K562 (cell line): ENCODE results near the gene SUPT5H. TPM values are rescaled to one million over a fixed set of nuclear protein-coding genes. Genes with fewer than 3 reads are reported as not detected.

ENCODE experiments used
- ATAC-seq: fragments of 200-7000 bp; cut with Tn5 transposase; 3 replicates; pipeline ENCODE4 v1.9.1; 2020; ENCODE audit warnings: moderate library complexity
- BruUV-seq: library from RNA; stranded (reverse); fragments of 400-500 nt; replicated peaks from 2 replicates; lab custom pipeline; 2021; lab: Mats Ljungman, UMichigan
- CTCF ChIA-PET: fragments of 300-600 bp; formaldehyde crosslinking; extraction: SDS; loops from one replicate; lab custom pipeline; 2021; ENCODE audit warnings: low intra/inter-chr PET ratio; lab: Yijun Ruan, JAX
- POLR2A ChIA-PET: fragments of 300-600, 350-650 bp; sonication (Branson Sonifier 250); formaldehyde crosslinking; extraction: SDS; loops from one replicate; lab custom pipeline; 2021; ENCODE audit warnings: antibody characterized with exemption, inconsistent platforms; lab: Yijun Ruan, JAX
- DNase-seq, 4 experiments: peaks; one replicate each; pipeline versions ENCODE4 v3.0.0 to v3.0.0-alpha.2; 2011 to 2018; ENCODE audit warnings: low spot score in 3 of 4, mixed read lengths in 3 of 4; ENCODE audit errors: extremely low read depth in 1 of 4
- FAIRE-seq: peaks from 2 replicates; lab custom pipeline; 2011; peaks lifted over from hg19 to GRCh38; lab: Jason Lieb, UNC
- H2AFZ ChIP-seq: 2 replicates; pipeline ENCODE4 v1.6.0; 2011; ENCODE audit warnings: low read depth, low read length, control low read depth, inconsistent platforms
- H3K27ac ChIP-seq: fragments of 200-600 bp; 3 replicates; pipeline ENCODE4 v1.8.0; 2011; ENCODE audit warnings: low read depth, mild to moderate bottlenecking, control low read depth, inconsistent platforms, low read length, moderate library complexity, mixed read lengths; ENCODE audit errors: extremely low read depth
- H3K27me3 ChIP-seq, 2 experiments: fragments of 300-600 bp in 1 of 2; 2 replicates in 1 of 2; 3 replicates in 1 of 2; pipeline versions ENCODE4 v1.6.0 to v1.8.0; 2011; ENCODE audit warnings: inconsistent platforms in 2 of 2, low read length in 2 of 2, mild to moderate bottlenecking in 1 of 2, mixed read lengths in 1 of 2, moderate library complexity in 1 of 2; ENCODE audit not compliant: control insufficient read depth in 2 of 2, insufficient read depth in 2 of 2
- H3K36me3 ChIP-seq: fragments of 300-600 bp; 3 replicates; pipeline ENCODE4 v1.8.0; 2011; ENCODE audit warnings: mild to moderate bottlenecking, low read length, inconsistent platforms; ENCODE audit not compliant: control insufficient read depth, insufficient read depth
- H3K4me1 ChIP-seq, 2 experiments: fragments of 200-600 bp in 1 of 2; replicated peaks in 1 of 2; 2 replicates in 1 of 2; 3 replicates in 1 of 2; pipeline versions ENCODE4 v1.5.1 to v1.8.0; 2011; ENCODE audit warnings: inconsistent platforms in 2 of 2, low read length in 2 of 2, mild to moderate bottlenecking in 1 of 2, mixed read lengths in 1 of 2, moderate library complexity in 1 of 2; ENCODE audit not compliant: control insufficient read depth in 2 of 2, insufficient read depth in 2 of 2
- H3K4me2 ChIP-seq: 2 replicates; pipeline ENCODE4 v1.6.1; 2011; ENCODE audit warnings: low read length, control low read depth, inconsistent platforms, mixed read lengths; ENCODE audit not compliant: insufficient read depth
- H3K4me3 ChIP-seq: fragments of 200-600 bp; sonication (generic), shearing (Covaris generic); 2 replicates; pipeline ENCODE4 v1.5.1; 2016; ENCODE audit warnings: control low read depth, inconsistent platforms
- H3K79me2 ChIP-seq: fragments of 200-600 bp; 3 replicates; pipeline ENCODE4 v1.8.0; 2011; ENCODE audit warnings: low read length, inconsistent platforms; ENCODE audit not compliant: control insufficient read depth, insufficient read depth
- H3K9ac ChIP-seq, 2 experiments: 2 replicates each; pipeline versions ENCODE4 v1.6.0 to v1.6.1; 2011; ENCODE audit warnings: low read depth in 2 of 2, low read length in 2 of 2, control low read depth in 1 of 2, inconsistent platforms in 1 of 2, mild to moderate bottlenecking in 1 of 2, mixed read lengths in 1 of 2; ENCODE audit not compliant: insufficient read depth in 1 of 2
- H3K9me1 ChIP-seq: one replicate; pipeline ENCODE4 v1.6.0; 2011; ENCODE audit warnings: inconsistent platforms, mild to moderate bottlenecking, low read length, moderate library complexity; ENCODE audit not compliant: control insufficient read depth, insufficient read depth
- H3K9me3 ChIP-seq: replicated peaks from 2 replicates; pipeline ENCODE4 v1.5.1; 2011; ENCODE audit warnings: low read depth, low read length, inconsistent platforms; ENCODE audit not compliant: control insufficient read depth, insufficient read depth
- H4K20me1 ChIP-seq: replicated peaks from 2 replicates; pipeline ENCODE4 v1.6.1; 2011; ENCODE audit warnings: low read length, inconsistent platforms, mixed read lengths; ENCODE audit not compliant: control insufficient read depth, insufficient read depth
- ARID1B ChIP-seq: fragments of 450-650 bp; IDR thresholded peaks from 2 replicates; pipeline ENCODE4 v1.6.1; 2016; ENCODE audit warnings: antibody characterized with exemption, mild to moderate bottlenecking, inconsistent platforms
- BRD9 ChIP-seq: fragments of 450-650 bp; IDR thresholded peaks from 2 replicates; pipeline ENCODE4 v1.6.1; 2018; ENCODE audit warnings: low read depth; ENCODE audit not compliant: partially characterized antibody
- BRF1 ChIP-seq: IDR thresholded peaks from 3 replicates; pipeline ENCODE4 v1.6.1; 2011; ENCODE audit warnings: borderline replicate concordance, mild to moderate bottlenecking; ENCODE audit not compliant: insufficient read length; ENCODE audit errors: extremely low read depth
- DNMT1 ChIP-seq: fragments of 450-650 bp; IDR thresholded peaks from 2 replicates; pipeline ENCODE4 v1.6.1; 2016; ENCODE audit warnings: antibody characterized with exemption, mild to moderate bottlenecking
- ETV1 ChIP-seq: fragments of 450-650 bp; conservative IDR thresholded peaks from 2 replicates; pipeline ENCODE4 v1.6.1; 2016; ENCODE audit warnings: missing genetic modification characterization, control low read depth, low read depth, missing compliant biosample characterization
- ETV5 ChIP-seq: sonication (generic); formaldehyde crosslinking; IDR thresholded peaks from 2 replicates; pipeline ENCODE4 v1.4.0; 2020; ENCODE audit warnings: low read depth, mild to moderate bottlenecking, missing genetic modification reagents
- JUN ChIP-seq, 2 experiments: sonication (generic) in 1 of 2; formaldehyde crosslinking in 1 of 2; IDR thresholded peaks; 2 replicates each; pipeline versions ENCODE4 v1.6.1 to v1.8.0; 2012 to 2022; ENCODE audit warnings: borderline replicate concordance in 2 of 2, mild to moderate bottlenecking in 2 of 2, improper control_type of control experiment in 1 of 2, low read depth in 1 of 2, low read length in 1 of 2, missing genetic modification reagents in 1 of 2
- NCOA6 ChIP-seq: fragments of 450-650 bp; IDR thresholded peaks from 2 replicates; pipeline ENCODE4 v1.6.1; 2017; ENCODE audit warnings: mild to moderate bottlenecking
- PTRF ChIP-seq: fragments of 450-650 bp; IDR thresholded peaks from 2 replicates; pipeline ENCODE4 v1.6.1; 2016; ENCODE audit warnings: mild to moderate bottlenecking, missing genetic modification characterization, missing compliant biosample characterization
- RBBP5 ChIP-seq: fragments of 200-600 bp; sonication (generic); IDR thresholded peaks from 2 replicates; pipeline ENCODE4 v1.6.1; 2012; ENCODE audit warnings: borderline replicate concordance, mild to moderate bottlenecking, low read length, control low read depth, inconsistent platforms; ENCODE audit not compliant: insufficient read depth, poor library complexity, severe bottlenecking
- RBM14 ChIP-seq: fragments of 200-400 bp; formaldehyde crosslinking; IDR thresholded peaks from 2 replicates; pipeline ENCODE4 v1.6.1; 2018; ENCODE audit warnings: low read depth, mild to moderate bottlenecking, low read length, moderate library complexity, borderline replicate concordance; ENCODE audit not compliant: insufficient read depth
- SAP30 ChIP-seq: fragments of 200-600 bp; sonication (generic); IDR thresholded peaks from 2 replicates; pipeline ENCODE4 v1.6.1; 2012; ENCODE audit warnings: borderline replicate concordance, low read depth, mild to moderate bottlenecking, moderate library complexity, low read length, control low read depth, inconsistent platforms; ENCODE audit not compliant: insufficient read depth, poor library complexity, severe bottlenecking
- SIN3A ChIP-seq, 2 experiments: fragments of 150-350 bp in 1 of 2; IDR thresholded peaks; 2 replicates each; pipeline ENCODE4 v1.6.1; 2011 to 2016; ENCODE audit warnings: borderline replicate concordance in 2 of 2, low read depth in 2 of 2, low read length in 2 of 2, mild to moderate bottlenecking in 2 of 2, moderate library complexity in 2 of 2; ENCODE audit not compliant: control insufficient read depth in 1 of 2
- SIN3B ChIP-seq: fragments of 450-650 bp; IDR thresholded peaks from 2 replicates; pipeline ENCODE4 v1.6.1; 2017; ENCODE audit warnings: low read depth, mild to moderate bottlenecking, moderate library complexity
- SMARCA5 ChIP-seq: fragments of 450-650 bp; IDR thresholded peaks from 2 replicates; pipeline ENCODE4 v1.6.1; 2016
- XRCC5 ChIP-seq: fragments of 200-400 bp; formaldehyde crosslinking; IDR thresholded peaks from 2 replicates; pipeline ENCODE4 v1.6.1; 2017; ENCODE audit warnings: low read depth, mild to moderate bottlenecking, low read length
- ZFP30 ChIP-seq: fragments of 250-450 bp; sonication (Bioruptor Pico); IDR thresholded peaks from 2 replicates; pipeline ENCODE4 v1.8.0; 2022; ENCODE audit warnings: moderate library complexity, mild to moderate bottlenecking, inconsistent platforms, borderline replicate concordance
- ZNF224 ChIP-seq: sonication (generic); formaldehyde crosslinking; IDR thresholded peaks from 2 replicates; pipeline ENCODE4 v1.8.0; 2022; ENCODE audit warnings: mild to moderate bottlenecking, missing genetic modification reagents
- WGBS: fragments of 100-300 bp; shearing (Covaris generic); methylation state at CpG from one replicate; pipeline ENCODE4 v1.1.6; 2016; ENCODE audit warnings: low coverage, mixed read lengths; ENCODE audit not compliant: insufficient coverage; ENCODE audit errors: missing lambda C conversion rate; 5-methylcytosine and 5-hydroxymethylcytosine counted together
- in situ Hi-C: fragments of 300-500 bp; cut with MboI; formaldehyde crosslinking; loops from 4 replicates; pipeline ENCODE4 v1.15.0; 2018; ENCODE audit warnings: inconsistent platforms, mixed read lengths
- intact Hi-C: fragments of 100-400 bp; cut with micrococcal nuclease; formaldehyde crosslinking; loops from 2 replicates; pipeline ENCODE4 v1.14.2; 2022
- polyA plus RNA-seq, 8 experiments: library from polyadenylated mRNA; depleted of rRNA in 4 of 8; stranded (reverse) in 5 of 8; unstranded in 3 of 8; fragments of >200 nt; fragmentation: Nextera tagmentation in 2 of 8; fragmentation: Illumina TruSeq in 1 of 8; extraction: Ambion mirVana in 2 of 8; extraction: Trizol in 1 of 8; gene quantifications; 2 replicates each; pipeline versions ENCODE4 v1.2.1 to v1.2.3, GENCODE V29; 2011 to 2014; ENCODE audit warnings: inconsistent platforms in 1 of 8, missing spikeins in 1 of 8
- total RNA-seq, 7 experiments: library from RNA; depleted of rRNA in 6 of 7; stranded (reverse); fragments of >200 nt in 6 of 7; fragmentation: Illumina TruSeq in 2 of 7; extraction: Trizol in 2 of 7; gene quantifications; 2 replicates each; pipeline versions ENCODE4 v1.2.1 to v1.2.3, GENCODE V29; 2011 to 2021; ENCODE audit warnings: low replicate concordance in 1 of 7
- TF ChIP-seq, protein P1 (sequence below): fragments of 200-400 bp; formaldehyde crosslinking; IDR thresholded peaks from 2 replicates; pipeline ENCODE4 v1.6.1; 2017; ENCODE audit warnings: mild to moderate bottlenecking, low read depth, low read length, moderate library complexity

SUPT5H gene
- total and polyA plus RNA-seq, 9 of the 15 experiments (the other 6 are each of a cell fraction or from before 2014, with no cell fraction given), result 13.3 to 85.9 (median 35.9) TPM

DNA sequence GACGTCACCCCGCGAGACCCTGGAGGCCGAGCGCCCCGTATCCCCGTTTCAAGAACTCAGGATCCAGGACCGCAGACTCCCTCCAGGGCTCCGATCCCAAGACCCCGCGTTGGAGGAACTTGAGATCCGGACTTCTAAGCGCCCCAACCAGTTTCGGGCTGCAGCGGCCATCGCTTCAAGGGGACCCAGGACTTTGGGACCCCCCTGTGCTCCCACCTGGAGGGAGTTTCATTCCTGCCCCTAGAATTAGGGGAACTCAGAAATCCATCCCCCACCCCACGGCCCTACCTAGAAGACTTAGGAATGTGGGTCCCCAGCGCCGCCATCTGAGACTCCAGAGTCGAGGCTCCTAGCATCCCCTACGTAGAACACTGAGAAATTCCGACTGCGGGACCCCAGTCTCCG, 32.5 kb upstream of the SUPT5H start:
- in situ Hi-C loops, result no loop called here
- POLR2A ChIA-PET, result interaction anchor here (0.6 to 1.7 kb wide), 5 partner anchors 11 to 23 kb away, joined by 3 to 15 read pairs (median 5); partner anchors contain the start of genes MED29, PAF1 and RPS16
- Histone ChIP-seq H3K9me1 (no peaks in the 10 kb centered on the region), H3K4me3 (peak overlapping the region; percentile 71), H2AFZ (peak overlapping the region; percentile 78), H3K4me1 (peaks cover 36 to 75% of the 10 kb centered on the region in 2 experiments), H3K9me3 (no peaks in the 10 kb centered on the region), H3K79me2 (peaks cover 50% of the 10 kb centered on the region), H3K36me3 (peaks cover 23% of the 10 kb centered on the region; the same call in 2 of the 3 replicates), H4K20me1 (peaks cover 4% of the 10 kb centered on the region; the same call in 1 of the 2 replicates), H3K27me3 (no peaks in the 10 kb centered on the region), H3K4me2 (peak overlapping the region; percentile 77), H3K27ac (peak overlapping the region; percentile 84), H3K9ac (peak overlapping the region; percentile 86 to 97)
- 0% methylated on average over 21 of the region's 24 CpGs for WGBS
- CTCF ChIA-PET, result interaction anchor here (0.7 to 3.7 kb wide), 7 partner anchors 11 to 302 kb away, joined by 3 to 74 read pairs (median 4); no protein-coding TSS in a partner anchor
- DNase-seq (peak in 1 of 4 experiments; percentile 22), FAIRE-seq (no peak), ATAC-seq (no peak)
- intact Hi-C loops, result loop anchor here (1.0 to 5.0 kb wide), 3 partner anchors 16 to 291 kb away; no protein-coding TSS in a partner anchor
- no TSS peak for BruUV-seq
- TF ChIP-seq BRD9, result peak; percentile 6
- TF ChIP-seq NCOA6, result no peak
- TF ChIP-seq SIN3A (IDR thresholded peaks at IDR 0.05; ENCODE audit: borderline replicate concordance in 2 of 2, control insufficient read depth in 1 of 2, low read depth in 2 of 2, low read length in 2 of 2), result no peak
- TF ChIP-seq ETV5 (CRISPR knock-in tag), result no peak
- no peak for TF ChIP-seq JUN (IDR thresholded peaks at IDR 0.05; ENCODE audit: borderline replicate concordance, low read depth, low read length)
- 0 out of 2 replicates have a peak, but pooled peaks have one; percentile 38 for TF ChIP-seq JUN (CRISPR knock-in tag; IDR thresholded peaks at IDR 0.05; ENCODE audit: borderline replicate concordance)
- TF ChIP-seq SAP30, result peak; percentile 20
- TF ChIP-seq PTRF (tag), result no peak
- TF ChIP-seq SIN3B, result peak; percentile 6; the same call in 1 of the 2 replicates
- TF ChIP-seq, protein P1, sequence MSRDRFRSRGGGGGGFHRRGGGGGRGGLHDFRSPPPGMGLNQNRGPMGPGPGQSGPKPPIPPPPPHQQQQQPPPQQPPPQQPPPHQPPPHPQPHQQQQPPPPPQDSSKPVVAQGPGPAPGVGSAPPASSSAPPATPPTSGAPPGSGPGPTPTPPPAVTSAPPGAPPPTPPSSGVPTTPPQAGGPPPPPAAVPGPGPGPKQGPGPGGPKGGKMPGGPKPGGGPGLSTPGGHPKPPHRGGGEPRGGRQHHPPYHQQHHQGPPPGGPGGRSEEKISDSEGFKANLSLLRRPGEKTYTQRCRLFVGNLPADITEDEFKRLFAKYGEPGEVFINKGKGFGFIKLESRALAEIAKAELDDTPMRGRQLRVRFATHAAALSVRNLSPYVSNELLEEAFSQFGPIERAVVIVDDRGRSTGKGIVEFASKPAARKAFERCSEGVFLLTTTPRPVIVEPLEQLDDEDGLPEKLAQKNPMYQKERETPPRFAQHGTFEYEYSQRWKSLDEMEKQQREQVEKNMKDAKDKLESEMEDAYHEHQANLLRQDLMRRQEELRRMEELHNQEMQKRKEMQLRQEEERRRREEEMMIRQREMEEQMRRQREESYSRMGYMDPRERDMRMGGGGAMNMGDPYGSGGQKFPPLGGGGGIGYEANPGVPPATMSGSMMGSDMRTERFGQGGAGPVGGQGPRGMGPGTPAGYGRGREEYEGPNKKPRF, result no peak
- no peak for TF ChIP-seq RBBP5
- TF ChIP-seq ZNF224 (CRISPR knock-in tag), result no peak
- no peak for TF ChIP-seq ZFP30 (CRISPR knock-in tag)
- no peak for TF ChIP-seq BRF1
- no peak for TF ChIP-seq RBM14
- TF ChIP-seq ETV1 (tag), result no peak
- no peak for TF ChIP-seq DNMT1
- 0 out of 2 replicates have a peak, but pooled peaks have one; percentile 28 for TF ChIP-seq SMARCA5
- 0 out of 2 replicates have a peak, but pooled peaks have one; percentile 5 for TF ChIP-seq XRCC5
- TF ChIP-seq ARID1B, result 0 out of 2 replicates have a peak, but pooled peaks have one; percentile 6
